OCI-LY7 (cell line): ENCODE measurements around the gene ME1.

ENCODE experiments used
- CTCF ChIP-seq: fragments of 200-600 bp; sonication (generic); conservative IDR thresholded peaks from 2 replicates; pipeline ENCODE4 v1.5.1; 2014; ENCODE audit warnings: mild to moderate bottlenecking, antibody characterized with exemption, low read length, moderate library complexity, mixed read lengths
- EZH2phosphoT487 ChIP-seq: fragments of 200-600 bp; sonication (generic); IDR thresholded peaks from 2 replicates; pipeline ENCODE4 v1.6.1; 2018; ENCODE audit warnings: low read depth, borderline replicate concordance, mild to moderate bottlenecking, mixed run types, antibody characterized with exemption, low read length, moderate library complexity, mixed read lengths

- TF ChIP-seq CTCF (no peak), EZH2phosphoT487 (no peak)
Measured at GRCh38 chr6:83167726-83168278, 263.0 kb downstream of the ME1 start.
